ENCODE measurements around the gene AGO4.
"Not testable (repeated sequence)": the region's sequence is repeated elsewhere in the genome, so short reads cannot be mapped to it uniquely, and the experiment has no call there.

AGO4 gene

DNA sequence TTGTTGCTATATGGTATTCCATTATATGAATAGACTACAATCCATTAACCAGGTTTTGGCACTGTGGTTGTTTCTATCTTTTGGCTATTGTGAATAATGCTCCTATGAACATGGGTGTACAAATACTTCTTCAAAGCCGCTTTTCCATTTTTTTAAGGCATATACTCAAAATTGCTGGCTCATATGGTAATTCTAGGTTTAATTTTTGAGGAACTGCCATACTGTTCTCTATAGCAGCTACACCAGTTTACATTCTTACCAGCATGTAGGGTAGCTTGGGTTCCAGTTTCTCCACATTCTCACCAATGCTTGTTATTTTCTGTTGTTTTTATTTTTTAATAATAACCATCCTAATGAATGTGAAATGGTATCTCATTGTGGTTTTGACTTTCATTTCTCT, 55.3 kb downstream of the AGO4 start:
- DNase-seq (ENCODE audit: extremely low read depth in 1 of 2, low read depth in 1 of 2): no peak

DNA sequence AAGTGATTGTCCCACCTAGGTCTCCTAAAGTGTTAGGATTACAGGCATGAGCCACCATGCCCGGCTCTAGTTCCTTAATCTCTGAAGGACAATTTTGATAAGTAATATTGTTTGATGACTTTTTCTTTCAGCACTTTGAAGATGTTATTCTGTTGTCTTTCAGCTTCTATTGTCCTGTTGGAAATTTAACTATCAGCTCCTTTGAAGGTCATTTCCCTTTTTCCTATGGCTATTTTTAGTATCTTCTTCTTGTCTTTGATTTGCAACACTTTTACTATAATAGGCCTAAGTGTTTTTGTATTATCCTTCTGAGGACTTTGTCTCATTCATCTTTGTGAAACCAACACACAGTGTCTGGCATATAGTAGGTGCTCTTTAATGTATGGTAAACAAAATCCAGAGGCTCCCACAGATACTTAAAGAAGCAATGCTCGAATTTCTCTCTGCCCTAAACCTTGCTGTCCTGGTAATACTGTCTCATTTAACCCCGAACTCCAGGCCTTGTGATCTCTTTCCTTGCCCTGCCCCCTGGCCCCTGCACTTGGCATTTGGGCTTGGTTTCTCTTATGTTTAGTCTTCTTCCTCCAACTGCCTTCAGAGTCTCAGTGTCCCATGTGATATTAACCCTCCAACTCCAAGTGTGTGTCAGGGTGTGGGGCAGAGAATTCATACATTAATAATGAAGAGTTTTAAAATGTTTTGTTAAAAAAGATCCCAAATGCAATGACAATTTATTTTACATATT, 56.2 kb downstream of the AGO4 start:
- DNase-seq (ENCODE audit: extremely low read depth in 1 of 2, low read depth in 1 of 2): no peak

DNA sequence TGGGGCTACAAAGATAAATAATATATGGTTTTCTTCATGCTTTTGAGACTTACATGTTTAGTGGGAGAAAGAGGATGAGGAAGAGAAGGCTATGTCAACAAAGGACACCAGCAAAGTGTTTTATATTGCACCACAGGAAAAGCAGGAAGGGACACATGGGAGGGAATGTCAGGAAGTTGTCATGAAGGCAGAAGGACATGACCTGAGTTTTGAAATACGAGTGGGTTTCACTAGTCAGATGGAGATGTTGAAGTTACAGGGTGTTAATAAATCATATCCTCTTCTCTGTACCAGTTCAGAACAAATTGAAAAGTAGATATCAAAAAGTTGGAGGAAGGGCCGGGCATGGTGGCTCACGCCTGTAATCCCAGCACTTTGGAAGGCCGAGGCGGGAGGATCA, 57.0 kb downstream of the AGO4 start:
- DNase-seq (ENCODE audit: extremely low read depth in 1 of 2, low read depth in 1 of 2): no peak

DNA sequence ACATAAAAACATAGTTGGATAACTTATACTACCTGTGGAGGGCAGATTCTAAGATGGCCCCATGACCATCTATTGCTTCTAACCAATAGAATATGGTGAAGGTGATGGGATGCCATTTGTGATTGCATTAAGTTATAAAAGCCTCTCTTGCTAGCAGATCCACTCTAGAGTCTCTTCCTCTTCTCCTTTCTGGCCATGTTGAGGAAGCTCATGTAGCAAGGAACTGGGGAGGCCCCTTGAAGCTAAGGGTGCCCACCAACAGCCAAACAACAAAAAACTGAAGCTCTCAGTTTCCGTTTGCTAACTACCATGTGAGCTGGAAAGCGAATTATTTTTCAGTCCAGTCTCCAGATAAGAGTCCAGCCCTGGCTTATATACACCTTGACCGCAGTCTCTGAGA, 59.2 kb downstream of the AGO4 start:
- no peak for DNase-seq (ENCODE audit: extremely low read depth in 1 of 2, low read depth in 1 of 2)

DNA sequence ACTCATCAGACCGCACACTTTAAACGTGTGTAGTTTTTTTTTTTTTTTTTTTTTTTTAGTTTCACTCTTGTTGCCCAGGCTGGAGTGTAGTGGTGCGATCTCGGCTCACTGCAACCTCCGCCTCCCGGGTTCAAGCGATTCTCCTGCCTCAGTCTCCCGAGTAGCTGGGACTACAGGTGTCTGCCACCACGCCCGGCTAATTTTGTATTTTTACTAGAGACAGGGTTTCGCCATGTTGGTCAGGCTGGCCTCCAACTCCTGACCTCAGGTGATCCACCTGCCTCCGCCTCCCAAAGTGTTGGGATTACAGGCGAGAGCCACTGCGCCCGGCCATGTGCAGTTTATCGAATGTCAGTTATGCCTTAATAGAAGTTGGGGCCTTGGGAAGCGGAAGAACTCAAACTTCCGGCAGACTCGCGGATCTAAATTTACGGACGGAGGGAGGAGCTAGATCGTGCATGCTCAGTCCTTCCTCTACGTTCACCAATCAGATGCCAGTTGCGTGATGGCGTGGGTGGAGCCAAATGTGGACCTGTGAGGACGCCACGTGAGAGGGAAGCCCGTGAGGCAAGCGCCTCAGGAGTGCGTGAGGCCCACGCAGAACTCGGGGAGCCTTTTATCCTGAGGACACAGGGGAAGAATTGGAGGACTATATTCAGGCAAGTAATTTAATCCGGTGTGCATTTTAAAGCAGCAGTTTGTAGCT, 61.6 kb downstream of the AGO4 start:
- DNase-seq (ENCODE audit: extremely low read depth in 1 of 2, low read depth in 1 of 2): not testable (repeated sequence)

DNA sequence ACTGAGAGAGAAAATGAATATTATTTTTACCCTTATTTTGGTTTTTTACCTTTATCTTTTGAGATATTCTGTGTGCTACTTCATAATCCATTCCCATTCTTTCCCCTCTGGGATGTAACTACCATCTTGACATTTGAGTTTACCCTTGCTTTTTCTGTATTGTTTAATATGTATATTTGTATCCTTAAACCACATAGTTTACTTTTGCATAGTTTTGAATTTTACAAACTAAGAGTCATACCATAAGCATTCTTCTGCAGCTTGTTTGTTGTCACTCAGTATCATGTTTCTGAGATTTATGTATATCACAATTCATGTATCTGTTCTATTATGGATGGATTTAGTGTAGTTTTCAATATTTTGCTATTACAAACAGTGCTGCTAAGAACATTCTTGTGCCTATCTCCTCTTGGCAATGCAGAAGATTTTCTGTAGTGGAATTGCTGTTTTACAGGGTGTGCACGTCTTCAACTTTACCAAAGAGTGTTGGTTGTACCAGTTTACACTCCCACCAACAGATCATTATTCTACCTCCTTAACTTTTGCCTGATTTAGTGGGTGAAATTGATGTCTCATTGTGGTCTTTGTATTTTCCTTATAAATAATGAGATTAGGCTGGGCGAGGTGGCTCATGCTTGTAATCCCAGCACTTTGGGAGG, 63.0 kb downstream of the AGO4 start:
- no peak for DNase-seq (ENCODE audit: extremely low read depth in 1 of 2, low read depth in 1 of 2)

DNA sequence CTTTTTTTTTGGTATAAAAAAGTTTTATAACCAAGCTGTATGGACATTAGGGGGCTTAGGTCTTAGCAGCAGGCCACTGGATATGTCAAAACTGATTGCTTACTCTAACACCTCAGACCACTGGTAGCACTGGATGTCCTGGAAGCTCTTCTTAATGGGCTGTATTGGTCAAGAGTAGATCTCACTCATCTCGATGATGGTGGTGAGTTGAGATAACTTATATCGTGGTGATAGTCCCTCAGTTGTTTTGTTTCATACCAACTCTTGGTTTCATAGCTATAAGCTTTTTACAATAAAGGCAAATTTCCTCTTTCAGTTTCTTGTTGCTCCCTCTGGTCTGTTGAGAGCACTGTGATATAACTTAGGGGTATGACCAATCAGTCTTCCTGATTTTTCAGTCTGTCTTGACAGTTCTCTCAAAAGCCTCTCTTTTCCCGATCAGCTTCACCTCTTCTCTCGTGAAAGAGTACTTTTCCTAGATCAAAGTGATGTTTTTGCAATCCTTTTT, 65.5 kb downstream of the AGO4 start:
- DNase-seq (ENCODE audit: extremely low read depth in 1 of 2, low read depth in 1 of 2): no peak

DNA sequence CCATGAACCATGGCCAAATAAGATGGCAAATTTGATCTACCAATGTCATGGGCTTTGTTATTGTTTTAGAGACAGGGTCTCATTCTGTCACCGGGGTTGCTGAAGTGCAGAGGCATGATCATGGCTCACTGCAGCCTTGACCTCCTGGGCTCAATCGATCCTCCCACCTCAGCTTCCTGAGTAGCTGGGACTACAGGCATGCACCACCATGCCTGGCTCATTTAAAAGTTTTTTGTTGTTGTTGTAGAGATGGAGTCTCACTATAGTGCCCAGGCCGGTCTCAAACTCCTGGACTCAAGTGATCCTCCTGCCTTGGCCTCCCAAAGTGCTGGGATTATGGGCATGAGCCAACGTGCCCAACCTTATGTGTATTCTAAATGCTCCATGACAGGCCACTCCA, 66.3 kb downstream of the AGO4 start:
- not testable (repeated sequence) for DNase-seq (ENCODE audit: extremely low read depth in 1 of 2, low read depth in 1 of 2)

DNA sequence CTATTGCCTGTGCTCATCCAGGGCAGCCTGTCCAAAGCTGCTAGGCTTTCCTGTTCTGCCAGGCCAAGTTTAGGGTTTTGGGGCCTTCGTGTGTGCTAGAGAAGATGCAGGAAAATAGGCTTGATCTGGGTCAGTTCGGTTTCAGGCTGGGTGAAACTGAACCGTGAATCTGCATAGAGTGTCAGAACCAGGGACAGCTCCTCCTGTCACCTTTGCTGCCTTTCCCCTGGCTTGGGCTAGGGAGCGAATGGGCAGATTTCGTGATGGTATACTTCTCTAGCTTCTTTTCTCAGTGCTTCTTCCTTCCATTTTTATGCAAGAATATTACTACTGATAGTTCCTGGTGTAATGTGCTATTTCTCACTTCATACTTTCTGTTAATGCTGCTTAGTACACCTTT, 69.2 kb downstream of the AGO4 start:
- DNase-seq (ENCODE audit: extremely low read depth in 1 of 2, low read depth in 1 of 2): no peak

DNA sequence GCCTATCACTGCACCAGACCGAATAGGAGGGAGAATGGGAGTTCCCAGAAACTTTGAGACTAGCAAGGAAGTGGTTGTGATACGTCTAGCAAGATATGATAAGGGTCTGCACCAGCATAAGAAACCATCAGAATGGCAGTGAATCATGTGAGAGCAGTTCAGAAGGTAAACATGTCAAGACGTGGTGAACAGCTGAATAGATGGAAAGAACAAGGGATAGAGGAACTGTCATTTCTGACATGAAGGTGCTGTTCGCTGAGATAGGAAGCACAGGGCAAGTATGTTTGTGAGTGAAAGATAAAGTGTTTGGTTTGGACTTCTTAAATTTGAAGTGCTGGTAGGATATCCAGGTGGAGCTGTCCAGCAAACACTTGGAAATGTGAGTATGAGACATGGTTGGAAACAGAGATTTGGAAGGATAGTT, 74.0 kb downstream of the AGO4 start:
- no peak for DNase-seq (ENCODE audit: extremely low read depth in 1 of 2, low read depth in 1 of 2)

DNA sequence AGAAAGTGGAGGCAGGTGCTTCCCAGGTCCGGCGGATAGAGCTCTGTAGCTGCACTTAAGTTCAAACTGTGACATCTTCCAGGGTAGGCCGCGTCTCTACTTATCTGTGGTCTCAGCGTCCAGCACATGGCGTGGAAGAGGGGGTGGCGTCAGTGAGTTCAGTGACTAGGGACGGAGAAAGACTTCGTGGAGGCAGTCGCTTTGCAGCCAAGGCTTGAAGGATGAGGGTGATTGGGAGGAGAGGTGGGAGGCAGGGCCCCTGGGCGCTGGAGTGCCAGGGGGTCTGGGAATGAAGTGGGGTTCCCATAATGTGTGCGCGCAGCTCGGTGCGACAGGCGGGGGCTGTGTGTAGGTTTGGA, 74.7 kb downstream of the AGO4 start:
- no peak for DNase-seq (ENCODE audit: extremely low read depth in 1 of 2, low read depth in 1 of 2)

DNA sequence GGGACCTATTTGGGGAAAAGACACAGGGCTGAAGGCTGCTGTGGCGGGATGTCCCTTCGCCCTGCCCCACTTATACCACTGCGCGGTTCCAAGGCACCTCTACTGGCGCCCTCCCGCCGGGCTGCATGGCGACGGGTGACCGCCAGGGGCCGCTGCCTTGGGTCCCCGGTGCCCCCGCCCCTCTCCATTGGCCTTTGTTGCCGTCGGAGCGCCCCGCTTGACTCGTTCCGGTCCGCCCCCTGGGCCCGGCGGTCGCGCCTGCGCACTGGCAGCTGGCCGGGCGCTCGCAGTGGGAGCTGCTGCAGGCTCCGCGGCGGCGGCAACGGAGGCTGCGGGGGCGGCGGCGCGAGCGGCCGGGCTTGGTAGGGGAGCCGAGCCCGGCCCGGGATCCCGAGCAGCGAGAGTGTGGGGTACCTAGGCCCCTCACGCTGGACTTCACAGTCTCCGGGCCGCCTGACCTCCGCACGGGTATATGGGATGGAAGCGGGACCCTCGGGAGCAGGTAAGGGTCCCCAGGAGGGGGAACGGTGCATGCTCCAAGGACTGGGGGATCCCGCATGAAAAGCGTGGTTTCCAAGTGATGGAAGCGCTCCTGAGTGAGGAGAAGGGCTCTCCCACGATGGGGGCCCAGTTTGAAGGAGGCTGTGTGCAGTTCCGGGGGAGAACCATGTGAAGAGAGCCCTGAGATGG, 75.3 kb downstream of the AGO4 start, which contains the start of gene AGO1:
AGO1 (plus strand) TSS at position 265 of the 690 bp plus-strand sequence; CDS start at position 478, 213 bp downstream.
- DNase-seq (ENCODE audit: extremely low read depth in 1 of 2, low read depth in 1 of 2): peak; percentile 94 to 97

DNA sequence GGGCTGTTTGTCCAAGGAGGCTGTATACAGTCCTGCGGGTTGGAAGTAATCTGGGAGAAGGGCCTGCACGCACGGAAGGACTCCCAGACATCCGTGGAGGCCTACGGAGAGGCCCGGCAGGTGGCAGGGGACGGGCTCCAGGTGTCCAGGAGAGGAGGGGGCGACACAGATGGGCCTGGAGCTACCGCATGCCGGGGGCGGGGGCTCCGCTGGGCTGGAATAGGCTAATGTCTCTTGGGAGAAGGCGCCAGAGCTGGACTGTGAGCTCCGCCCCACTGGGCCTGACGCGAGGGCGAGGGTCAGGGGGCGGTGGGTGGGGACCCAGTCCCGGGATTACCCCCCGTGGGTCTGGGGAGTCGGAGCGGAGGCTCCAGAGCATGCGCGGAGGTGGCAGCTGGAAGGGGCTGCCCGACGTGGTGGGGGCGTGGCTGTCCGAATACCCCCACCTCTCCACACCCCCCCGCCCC, 75.9 kb downstream of the AGO4 start:
- DNase-seq (ENCODE audit: extremely low read depth in 1 of 2, low read depth in 1 of 2): peak in 1 of 2 donors; percentile 7

DNA sequence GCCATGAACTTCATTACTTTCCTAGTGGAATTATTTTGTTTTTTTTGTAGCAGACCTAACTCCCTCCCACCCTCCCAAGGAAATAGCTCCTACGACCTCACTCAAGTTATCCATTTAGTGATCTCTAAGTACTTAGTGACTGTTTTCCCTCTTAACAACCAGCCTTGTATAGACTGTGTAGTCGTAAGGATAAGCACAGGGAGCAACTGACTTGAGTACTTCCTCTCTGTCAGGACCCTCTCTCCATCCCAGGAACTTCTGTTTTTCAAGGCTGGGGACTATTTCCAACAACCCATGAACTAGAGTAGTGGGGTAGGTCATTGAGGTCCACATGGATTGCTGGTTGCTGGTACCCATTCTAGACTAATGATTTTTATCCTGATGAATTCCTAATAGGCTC, 77.1 kb downstream of the AGO4 start:
- no peak for DNase-seq (ENCODE audit: extremely low read depth in 1 of 2, low read depth in 1 of 2)

DNA sequence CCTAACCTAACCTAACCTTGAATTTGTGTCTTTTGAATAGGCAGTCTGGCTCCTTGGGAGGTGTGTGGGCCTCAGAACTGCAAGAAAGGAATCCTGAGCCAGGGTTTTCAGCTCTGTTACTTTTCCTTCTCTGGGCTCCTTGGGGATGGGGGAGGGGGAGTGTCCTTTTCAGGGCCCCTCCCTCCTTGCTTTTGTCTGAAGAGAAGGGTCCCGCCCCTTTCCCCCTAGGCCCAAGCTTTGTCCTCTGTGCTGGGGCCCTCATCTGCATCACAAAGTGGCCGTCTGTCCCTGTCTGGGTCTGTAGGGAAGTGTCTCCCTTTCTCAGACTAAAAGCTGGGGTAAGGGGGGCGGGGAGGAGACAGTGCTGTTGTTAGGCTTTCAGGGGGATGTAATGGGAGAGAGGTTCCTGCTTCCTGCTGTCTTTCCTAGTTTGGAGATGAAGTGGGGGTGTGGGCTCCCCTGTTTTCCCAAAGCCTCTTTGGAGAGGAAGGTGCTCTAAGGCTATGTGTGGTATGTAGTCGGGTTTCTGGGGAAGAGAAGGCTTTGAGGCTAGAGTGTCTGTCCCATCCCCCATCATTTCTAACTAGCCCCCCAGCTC, 78.2 kb downstream of the AGO4 start:
- DNase-seq (ENCODE audit: extremely low read depth in 1 of 2, low read depth in 1 of 2): no peak

DNA sequence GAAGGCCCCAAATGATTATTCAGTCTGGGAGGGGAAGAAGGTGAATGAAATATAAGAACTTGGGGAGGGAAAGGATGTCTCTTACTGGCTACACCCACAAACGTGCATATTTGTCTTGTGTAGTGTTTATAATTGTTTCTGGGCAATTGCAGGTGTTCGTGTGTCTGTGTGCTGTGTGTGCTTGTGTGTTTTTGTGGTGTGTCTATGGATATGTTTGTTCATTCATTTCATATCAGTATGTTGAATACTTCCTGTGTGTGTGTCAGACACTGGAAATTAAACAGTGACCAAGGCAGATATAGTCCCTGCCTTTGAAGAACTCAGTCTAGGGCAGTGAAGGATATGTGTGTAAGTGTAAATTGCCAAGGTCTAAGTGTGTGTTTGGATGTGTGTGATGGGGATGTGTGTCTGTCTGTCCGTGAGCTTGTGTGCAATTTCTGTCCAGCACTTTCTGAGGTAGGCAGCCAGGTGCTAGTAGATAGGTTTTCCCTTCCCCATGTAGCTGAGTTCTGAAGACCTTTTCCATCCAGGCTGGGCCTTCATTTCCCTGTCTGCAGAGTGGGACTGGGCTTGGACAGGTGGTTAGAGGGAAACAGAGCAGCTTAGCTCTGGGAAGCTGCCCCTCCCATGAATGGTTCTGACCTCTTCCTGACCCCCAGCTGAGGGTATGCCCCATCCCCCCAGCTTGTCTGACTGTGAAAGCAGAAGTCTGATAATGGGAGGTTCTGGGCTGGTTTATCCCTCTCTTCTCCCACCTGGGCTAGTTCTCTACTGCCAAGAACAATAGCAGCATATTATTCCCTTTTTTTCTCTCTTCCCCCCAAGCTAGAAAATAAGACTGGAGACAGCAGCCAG, 79.0 kb downstream of the AGO4 start:
- no peak for DNase-seq (ENCODE audit: extremely low read depth in 1 of 2, low read depth in 1 of 2)

DNA sequence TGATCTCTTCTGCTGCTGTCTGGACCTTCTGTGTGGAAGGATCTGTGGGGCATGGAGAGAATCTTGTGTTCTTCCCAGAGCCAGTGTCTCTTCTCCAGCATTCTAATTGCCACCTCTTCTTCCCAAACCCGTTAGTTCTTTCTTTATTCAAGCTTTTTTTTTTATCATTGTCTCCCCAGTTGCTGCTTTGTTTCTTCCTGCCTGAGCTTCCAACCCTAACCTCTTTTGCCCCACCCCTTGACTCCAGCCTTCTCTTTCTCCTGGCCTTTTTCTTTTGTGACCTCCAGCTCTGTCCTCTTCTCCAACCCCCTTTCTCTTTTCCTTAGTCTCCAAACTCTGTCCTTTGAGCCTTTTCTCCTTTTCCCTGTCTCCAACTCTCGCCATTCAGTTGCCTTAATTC, 79.7 kb downstream of the AGO4 start:
- no peak for DNase-seq (ENCODE audit: extremely low read depth in 1 of 2, low read depth in 1 of 2)

DNA sequence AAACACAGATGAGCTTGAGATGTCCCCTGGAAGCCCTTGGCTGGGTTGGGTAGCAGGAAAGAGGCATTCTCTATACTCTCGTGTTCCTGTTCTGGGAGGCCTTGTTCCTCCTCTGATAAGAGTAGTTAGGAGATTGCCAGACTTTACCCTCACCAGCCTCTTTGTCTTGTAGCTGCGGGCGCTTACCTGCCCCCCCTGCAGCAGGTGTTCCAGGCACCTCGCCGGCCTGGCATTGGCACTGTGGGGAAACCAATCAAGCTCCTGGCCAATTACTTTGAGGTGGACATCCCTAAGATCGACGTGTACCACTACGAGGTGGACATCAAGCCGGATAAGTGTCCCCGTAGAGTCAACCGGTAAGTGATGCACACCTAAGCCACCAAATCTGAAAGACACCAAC, 80.4 kb downstream of the AGO4 start:
- DNase-seq (ENCODE audit: extremely low read depth in 1 of 2, low read depth in 1 of 2): no peak

DNA sequence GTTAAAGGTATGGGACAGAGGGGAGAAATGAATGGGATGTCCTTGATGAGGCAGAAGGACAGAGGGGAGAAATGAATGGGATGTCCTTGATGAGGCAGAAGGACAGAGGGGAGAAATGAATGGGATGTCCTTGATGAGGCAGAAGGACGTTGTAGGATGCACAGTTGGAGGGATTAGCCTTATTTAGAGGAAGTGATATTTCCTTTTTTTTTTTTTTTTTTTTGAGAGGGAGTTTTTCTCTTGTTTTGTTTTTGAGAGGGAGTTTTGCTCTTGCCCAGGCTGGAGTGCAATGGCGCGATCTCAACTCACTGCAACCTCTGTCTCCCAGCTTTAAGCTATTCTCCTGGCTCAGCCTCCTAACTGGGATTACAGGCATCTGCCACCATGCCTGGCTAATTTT, 81.2 kb downstream of the AGO4 start:
- not testable (repeated sequence) for DNase-seq (ENCODE audit: extremely low read depth in 1 of 2, low read depth in 1 of 2)
